ENCODE results near the gene WDR12.

DNA sequence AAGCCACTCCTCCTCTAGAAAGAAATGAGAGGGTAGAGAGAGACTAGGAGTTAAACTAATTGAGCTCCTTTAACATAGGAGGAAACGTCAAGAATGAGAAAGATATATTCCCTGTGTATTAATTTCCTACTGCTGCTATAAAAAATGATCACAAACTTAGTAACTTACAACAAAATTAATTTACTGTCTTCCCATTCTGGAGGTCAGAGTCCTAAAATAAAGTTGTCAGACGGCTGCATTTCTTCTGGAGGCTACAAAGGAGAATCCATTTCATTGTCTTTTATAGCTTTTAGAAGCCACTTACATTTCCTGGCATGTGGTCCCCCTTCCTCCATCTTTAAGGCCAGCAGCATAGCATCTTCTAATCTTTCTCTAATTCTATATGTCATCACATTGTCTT, 66.8 kb downstream of the WDR12 start:
- TF ChIP-seq GATA2 (IDR thresholded peaks at IDR 0.05; ENCODE audit: low read depth, low read length) (no peak), GATA3 (IDR thresholded peaks at IDR 0.05; ENCODE audit: low read depth, low read length) (no peak)
